ENCODE results near the gene JAML. TPM values are rescaled to one million over a fixed set of nuclear protein-coding genes. Genes with fewer than 3 reads are reported as not detected.

Gene JAML
- total and polyA plus RNA-seq, 2 of the 8 experiments (the other 6 are each of a cell fraction or from before 2014, with no cell fraction given), result 0.12 to 0.58 TPM

- DNase-seq (ENCODE audit: low read depth in 1 of 2, low spot score in 2 of 2) (no peak), FAIRE-seq (no peak)
- H2AK5ac ChIP-seq (ENCODE audit: low read depth, low read length), result no peak overlapping the region
- ChIA-PET CTCF (ENCODE audit: partially characterized antibody) (interaction anchor here (1.3 to 12.7 kb wide), 4 partner anchors 9 to 330 kb away, joined by 3 to 245 read pairs (median 8); no protein-coding TSS in a partner anchor), POLR2A (ENCODE audit: partially characterized antibody) (interaction anchor here (1.1 to 1.2 kb wide), 2 partner anchors 9 to 22 kb away, joined by 3 to 7 read pairs; no protein-coding TSS in a partner anchor)
- no peak overlapping the region for H3K4ac ChIP-seq (replicated peaks; ENCODE audit: insufficient read length, low read depth, low read length)
- H4K5ac ChIP-seq (ENCODE audit: insufficient read length, low read depth, low read length), result no peak overlapping the region
- no peaks in the 10 kb centered on the region for H3K79me1 ChIP-seq (ENCODE audit: low read depth, low read length)
- no peak overlapping the region for H2AFZ ChIP-seq (ENCODE audit: low read length)
- H3K9me3 ChIP-seq (ENCODE audit: insufficient read depth in 2 of 2, low read depth in 1 of 2, low read length in 1 of 2), result no peaks in the 10 kb centered on the region
- no peak overlapping the region for H4K8ac ChIP-seq (ENCODE audit: extremely low read depth, insufficient read depth, low read length)
- no peak overlapping the region for H3K23ac ChIP-seq (ENCODE audit: insufficient read length)
- peaks cover 12% of the 10 kb centered on the region for H3K23me2 ChIP-seq (ENCODE audit: low read depth, low read length)
- peak overlapping the region; percentile 13; the same call in 1 of the 2 replicates for H2BK5ac ChIP-seq (ENCODE audit: low read depth, low read length)
- H3K36me3 ChIP-seq (ENCODE audit: control insufficient read depth in 2 of 4, insufficient read depth in 4 of 4, low read length in 3 of 4), result no peaks in the 10 kb centered on the region
- H4K91ac ChIP-seq (replicated peaks; ENCODE audit: insufficient read length, low read length), result no peak overlapping the region
- no peak overlapping the region for H3K4me3 ChIP-seq (ENCODE audit: extremely low read depth in 1 of 4, insufficient read depth in 2 of 4, low read depth in 3 of 4, low read length in 4 of 4)
- no peak overlapping the region for H3K27ac ChIP-seq (ENCODE audit: low read depth, low read length)
- H3K9ac ChIP-seq (replicated peaks in 1 of 4; ENCODE audit: extremely low read depth in 1 of 4, low read depth in 3 of 4, low read length in 3 of 4), result no peak overlapping the region
- H3K4me1 ChIP-seq (replicated peaks in 1 of 4; ENCODE audit: control insufficient read depth in 3 of 4, insufficient read depth in 4 of 4, low read length in 3 of 4), result peaks cover 0 to 31% (median 15%) of the 10 kb centered on the region in 4 experiments; a peak in 6 of 7 replicates
- H4K20me1 ChIP-seq (replicated peaks in 1 of 2; ENCODE audit: control insufficient read depth in 1 of 2, insufficient read depth in 2 of 2, low read length in 2 of 2), result peaks cover 0 to 3% of the 10 kb centered on the region in 2 experiments
- H3K27me3 ChIP-seq (replicated peaks in 1 of 4; ENCODE audit: control insufficient read depth in 3 of 4, extremely low read depth in 1 of 4, insufficient read depth in 3 of 4, low read length in 3 of 4), result peaks cover 10 to 56% (median 40%) of the 10 kb centered on the region in 4 experiments
- peak overlapping the region; percentile 81; the same call in 1 of the 2 replicates for H2BK15ac ChIP-seq (ENCODE audit: low read length)
- no peak overlapping the region for H2BK20ac ChIP-seq (ENCODE audit: low read length)
- H3K18ac ChIP-seq (ENCODE audit: extremely low read depth, low read length), result no peak overlapping the region; the same call in 1 of the 2 replicates
- 76% methylated on average over 8 of the region's 8 CpGs; no CpG with 5 or more reads in 1 of the 2 experiments for WGBS, 2 experiments (ENCODE audit: extremely low coverage in 1 of 2, insufficient coverage in 1 of 2, insufficient read length in 1 of 2, insufficient replicate concordance in 2 of 2, low coverage in 1 of 2, low lambda C conversion rate in 2 of 2, missing lambda C conversion rate in 1 of 2)
- no peak overlapping the region for H2BK12ac ChIP-seq (ENCODE audit: low read depth, low read length)
- no peak overlapping the region for H3K56ac ChIP-seq (replicated peaks; ENCODE audit: insufficient read length, low read depth, low read length)
- H3K4me2 ChIP-seq (ENCODE audit: insufficient read depth in 1 of 2, low read depth in 2 of 2, low read length in 2 of 2), result no peak overlapping the region
- H2BK120ac ChIP-seq (replicated peaks; ENCODE audit: low read depth, low read length), result no peak overlapping the region
- no peaks in the 10 kb centered on the region for H3K79me2 ChIP-seq (ENCODE audit: control insufficient read depth in 1 of 2, insufficient read depth in 2 of 2, low read length in 2 of 2)
- no peak overlapping the region for H3K14ac ChIP-seq (ENCODE audit: insufficient read length)
- TF ChIP-seq NRF1 (IDR thresholded peaks at IDR 0.05; ENCODE audit: low read depth, low read length) (no peak), CTCF (IDR thresholded peaks at IDR 0.05; ENCODE audit: control extremely low read depth in 1 of 3, insufficient read depth in 1 of 3, low read depth in 1 of 3, low read length in 3 of 3) (no peak), E2F6 (IDR thresholded peaks at IDR 0.05) (no peak), NANOG (IDR thresholded peaks at IDR 0.05; ENCODE audit: insufficient read depth, low read depth, low read length, poor library complexity, severe bottlenecking) (no peak), RNF2 (IDR thresholded peaks at IDR 0.05; ENCODE audit: borderline replicate concordance, low read depth, low read length, missing control alignments, poor library complexity, severe bottlenecking) (no peak), EGR1 (IDR thresholded peaks at IDR 0.05; ENCODE audit: borderline replicate concordance, low read depth, low read length) (no peak), CHD2 (IDR thresholded peaks at IDR 0.05; ENCODE audit: low read length) (no peak), JUND (IDR thresholded peaks at IDR 0.05; ENCODE audit: low read length) (no peak), RBBP5 (IDR thresholded peaks at IDR 0.05; ENCODE audit: borderline replicate concordance, low read depth, low read length) (no peak), CBX5 (IDR thresholded peaks at IDR 0.05; ENCODE audit: low read depth, low read length) (no peak)
These were observed 76.6 kb downstream of the JAML start for GRCh38 chr11:118148240-118148639.

Data from H1 (cell line).